HG02973 (cell line): ENCODE data around the gene LIMK2.

Source experiments
- ATAC-seq: cut with Tn5 transposase; IDR thresholded peaks from one replicate; pipeline ENCODE4 v1.9.1; 2021; ENCODE audit warnings: moderate library complexity; ENCODE audit not compliant: unreplicated experiment

LIMK2 gene

DNA sequence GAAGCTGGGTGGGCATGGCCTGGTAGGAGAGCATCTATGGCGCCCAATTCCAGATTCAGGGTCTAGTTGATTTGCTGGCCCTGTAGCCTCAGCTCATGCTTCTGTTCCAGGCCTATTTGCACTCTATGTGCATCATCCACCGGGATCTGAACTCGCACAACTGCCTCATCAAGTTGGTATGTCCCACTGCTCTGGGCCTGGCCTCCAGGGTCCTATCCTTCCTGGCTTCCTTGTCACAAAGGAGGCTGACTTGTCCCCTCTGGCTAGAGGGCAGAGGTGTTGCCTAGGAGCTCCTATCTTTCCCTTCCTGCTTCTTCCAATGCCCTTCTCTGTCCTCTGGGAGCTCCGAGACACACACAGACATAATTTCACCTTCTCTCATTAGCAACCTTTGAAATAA is 58.9 kb downstream of the LIMK2 start:
- no peak for ATAC-seq

DNA sequence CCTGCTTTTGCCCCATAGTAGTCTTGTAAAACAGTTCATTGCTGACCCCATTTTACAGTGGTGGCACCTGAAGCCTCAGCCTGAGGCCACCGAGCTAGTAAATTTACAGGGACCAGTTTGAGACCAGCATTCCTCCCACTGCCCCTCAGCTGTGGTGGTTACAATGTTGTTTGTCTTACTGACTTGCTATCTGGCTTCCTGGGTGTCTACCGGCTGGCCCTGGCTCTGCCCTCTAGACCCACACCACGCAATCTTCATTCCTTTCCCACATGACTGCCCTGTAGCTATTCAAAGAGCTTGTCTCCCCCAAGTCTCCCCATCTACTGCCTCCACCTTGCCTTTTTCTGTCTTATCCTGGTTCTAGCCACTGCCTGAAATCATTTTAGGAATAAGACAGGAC is 59.4 kb downstream of the LIMK2 start:
- ATAC-seq, result no peak

- ATAC-seq, result no peak
These were observed 60.7 kb downstream of the LIMK2 start for GRCh38 chr22:31272522-31273446.

- ATAC-seq, result no peak
These were observed 61.9 kb downstream of the LIMK2 start for GRCh38 chr22:31274017-31274416.

DNA sequence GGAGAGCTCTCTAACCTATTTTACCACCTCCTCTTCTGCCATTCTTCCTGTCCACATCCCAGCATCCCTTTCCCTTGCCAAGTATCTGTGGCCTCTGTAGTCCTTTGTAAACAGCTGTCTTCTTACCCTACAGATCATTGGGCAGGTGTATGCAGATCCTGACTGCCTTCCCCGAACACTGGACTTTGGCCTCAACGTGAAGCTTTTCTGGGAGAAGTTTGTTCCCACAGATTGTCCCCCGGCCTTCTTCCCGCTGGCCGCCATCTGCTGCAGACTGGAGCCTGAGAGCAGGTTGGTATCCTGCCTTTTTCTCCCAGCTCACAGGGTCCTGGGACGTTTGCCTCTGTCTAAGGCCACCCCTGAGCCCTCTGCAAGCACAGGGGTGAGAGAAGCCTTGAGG is 62.9 kb downstream of the LIMK2 start:
- no peak for ATAC-seq

GRCh38 chr22:31275576-31275975 is 63.5 kb downstream of the LIMK2 start:
- no peak for ATAC-seq

DNA sequence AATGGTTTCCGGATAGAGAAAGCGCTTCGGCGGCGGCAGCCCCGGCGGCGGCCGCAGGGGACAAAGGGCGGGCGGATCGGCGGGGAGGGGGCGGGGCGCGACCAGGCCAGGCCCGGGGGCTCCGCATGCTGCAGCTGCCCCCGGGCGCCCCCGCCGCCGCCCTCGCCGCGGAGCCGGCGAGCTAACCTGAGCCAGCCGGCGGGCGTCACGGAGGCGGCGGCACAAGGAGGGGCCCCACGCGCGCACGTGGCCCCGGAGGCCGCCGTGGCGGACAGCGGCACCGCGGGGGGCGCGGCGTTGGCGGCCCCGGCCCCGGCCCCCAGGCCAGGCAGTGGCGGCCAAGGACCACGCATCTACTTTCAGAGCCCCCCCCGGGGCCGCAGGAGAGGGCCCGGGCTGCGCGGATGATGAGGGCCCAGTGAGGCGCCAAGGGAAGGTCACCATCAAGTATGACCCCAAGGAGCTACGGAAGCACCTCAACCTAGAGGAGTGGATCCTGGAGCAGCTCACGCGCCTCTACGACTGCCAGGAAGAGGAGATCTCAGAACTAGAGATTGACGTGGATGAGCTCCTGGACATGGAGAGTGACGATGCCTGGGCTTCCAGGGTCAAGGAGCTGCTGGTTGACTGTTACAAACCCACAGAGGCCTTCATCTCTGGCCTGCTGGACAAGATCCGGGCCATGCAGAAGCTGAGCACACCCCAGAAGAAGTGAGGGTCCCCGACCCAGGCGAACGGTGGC is 64.5 kb downstream of the LIMK2 start:
- no peak for ATAC-seq

DNA sequence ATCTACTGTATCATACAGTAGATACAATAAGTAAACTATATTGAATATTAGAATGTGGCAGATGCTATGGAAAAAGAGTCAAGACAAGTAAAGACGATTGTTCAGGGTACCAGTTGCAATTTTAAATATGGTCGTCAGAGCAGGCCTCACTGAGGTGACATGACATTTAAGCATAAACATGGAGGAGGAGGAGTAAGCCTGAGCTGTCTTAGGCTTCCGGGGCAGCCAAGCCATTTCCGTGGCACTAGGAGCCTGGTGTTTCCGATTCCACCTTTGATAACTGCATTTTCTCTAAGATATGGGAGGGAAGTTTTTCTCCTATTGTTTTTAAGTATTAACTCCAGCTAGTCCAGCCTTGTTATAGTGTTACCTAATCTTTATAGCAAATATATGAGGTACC is 65.6 kb downstream of the LIMK2 start:
- ATAC-seq, result no peak

- no peak for ATAC-seq
These were observed 66.1 kb downstream of the LIMK2 start for GRCh38 chr22:31278151-31278621.

- no peak for ATAC-seq
These were observed 66.7 kb downstream of the LIMK2 start for GRCh38 chr22:31278626-31279326.

- no peak for ATAC-seq
These were observed 67.2 kb downstream of the LIMK2 start for GRCh38 chr22:31279327-31279669.

DNA sequence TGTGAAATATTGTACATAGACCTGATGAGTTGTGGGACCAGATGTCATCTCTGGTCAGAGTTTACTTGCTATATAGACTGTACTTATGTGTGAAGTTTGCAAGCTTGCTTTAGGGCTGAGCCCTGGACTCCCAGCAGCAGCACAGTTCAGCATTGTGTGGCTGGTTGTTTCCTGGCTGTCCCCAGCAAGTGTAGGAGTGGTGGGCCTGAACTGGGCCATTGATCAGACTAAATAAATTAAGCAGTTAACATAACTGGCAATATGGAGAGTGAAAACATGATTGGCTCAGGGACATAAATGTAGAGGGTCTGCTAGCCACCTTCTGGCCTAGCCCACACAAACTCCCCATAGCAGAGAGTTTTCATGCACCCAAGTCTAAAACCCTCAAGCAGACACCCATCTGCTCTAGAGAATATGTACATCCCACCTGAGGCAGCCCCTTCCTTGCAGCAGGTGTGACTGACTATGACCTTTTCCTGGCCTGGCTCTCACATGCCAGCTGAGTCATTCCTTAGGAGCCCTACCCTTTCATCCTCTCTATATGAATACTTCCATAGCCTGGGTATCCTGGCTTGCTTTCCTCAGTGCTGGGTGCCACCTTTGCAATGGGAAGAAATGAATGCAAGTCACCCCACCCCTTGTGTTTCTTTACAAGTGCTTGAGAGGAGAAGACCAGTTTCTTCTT is 67.9 kb downstream of the LIMK2 start:
- no peak for ATAC-seq

- no peak for ATAC-seq
These were observed 69.6 kb downstream of the LIMK2 start for GRCh38 chr22:31281733-31282132.

DNA sequence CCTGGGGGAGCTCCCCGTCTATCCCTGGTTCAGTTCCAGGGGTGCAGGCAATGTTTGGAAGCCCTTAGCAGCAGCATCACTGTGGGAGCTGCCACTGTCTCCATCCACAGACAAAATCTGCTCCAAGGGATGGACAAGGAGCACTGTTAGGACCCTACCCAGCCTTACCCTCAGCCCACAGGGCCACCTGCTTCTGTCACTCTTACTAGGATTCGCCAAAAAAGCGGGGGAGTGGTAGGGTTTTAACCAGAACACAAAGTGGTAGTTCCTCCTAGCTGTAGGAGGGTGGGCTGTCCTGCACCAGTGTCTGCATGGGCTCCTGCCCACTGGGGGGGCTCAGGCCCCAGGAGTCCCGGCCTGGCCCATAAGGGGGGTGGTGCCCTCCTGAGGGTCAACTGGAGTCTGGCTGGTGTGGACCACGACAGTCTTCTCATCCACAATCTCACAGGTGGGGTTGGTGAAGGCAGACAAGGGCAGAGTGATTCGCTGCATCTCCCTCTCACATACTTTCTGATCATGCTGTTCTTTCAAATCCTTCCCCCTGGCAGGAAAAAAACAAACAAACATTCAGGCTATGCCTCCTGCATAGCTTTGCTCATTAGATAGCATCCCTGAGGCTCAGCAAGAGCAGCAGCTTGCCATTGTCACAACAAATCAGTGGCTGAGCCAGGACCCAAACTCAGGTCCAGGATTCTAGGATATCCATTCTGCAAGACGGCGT is 70.8 kb downstream of the LIMK2 start:
- no peak for ATAC-seq

GRCh38 chr22:31284281-31285155 is 72.4 kb downstream of the LIMK2 start:
- ATAC-seq, result no peak

DNA sequence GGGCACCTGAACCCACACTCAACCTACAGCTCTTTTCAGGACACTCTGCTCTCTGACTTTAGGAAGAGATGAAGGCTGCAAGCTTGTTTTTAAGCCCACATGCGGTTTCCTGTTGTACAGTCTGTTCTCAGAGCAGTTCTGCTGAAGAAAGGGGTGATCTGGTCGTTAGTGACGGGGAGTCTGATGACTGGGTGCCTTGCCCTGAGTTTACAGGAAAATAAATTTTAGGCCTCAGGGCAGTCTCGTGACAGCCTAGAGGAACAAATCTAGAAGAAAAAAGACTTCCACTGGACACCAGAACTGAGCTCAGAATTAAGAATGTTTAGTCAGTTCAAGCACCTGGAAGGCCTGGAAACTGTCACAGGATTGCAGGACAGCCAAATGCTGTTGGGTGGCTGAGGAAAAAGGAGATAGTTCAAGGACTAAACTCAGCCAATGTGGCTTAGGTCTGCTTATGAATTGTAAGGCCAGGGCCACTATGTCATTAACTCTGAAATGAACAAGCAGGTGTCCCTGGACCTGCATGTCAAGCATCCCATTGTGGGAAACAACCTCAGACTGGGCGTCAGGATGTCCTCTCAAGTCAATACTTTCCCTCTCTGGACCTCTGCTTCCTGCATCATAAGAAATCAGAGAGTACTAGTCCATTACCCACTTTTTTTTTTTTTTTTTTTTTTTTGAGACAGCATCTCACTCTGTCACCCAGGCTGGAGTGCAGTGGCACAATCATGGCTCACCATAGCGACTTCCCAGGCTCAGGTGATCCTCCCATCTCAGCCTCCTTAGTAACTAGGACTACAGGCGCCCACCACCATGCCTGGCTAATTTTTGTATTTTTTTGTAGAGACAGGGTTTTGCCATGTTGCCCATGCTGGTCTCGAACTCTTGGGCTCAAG is 74.5 kb downstream of the LIMK2 start:
- no peak for ATAC-seq

DNA sequence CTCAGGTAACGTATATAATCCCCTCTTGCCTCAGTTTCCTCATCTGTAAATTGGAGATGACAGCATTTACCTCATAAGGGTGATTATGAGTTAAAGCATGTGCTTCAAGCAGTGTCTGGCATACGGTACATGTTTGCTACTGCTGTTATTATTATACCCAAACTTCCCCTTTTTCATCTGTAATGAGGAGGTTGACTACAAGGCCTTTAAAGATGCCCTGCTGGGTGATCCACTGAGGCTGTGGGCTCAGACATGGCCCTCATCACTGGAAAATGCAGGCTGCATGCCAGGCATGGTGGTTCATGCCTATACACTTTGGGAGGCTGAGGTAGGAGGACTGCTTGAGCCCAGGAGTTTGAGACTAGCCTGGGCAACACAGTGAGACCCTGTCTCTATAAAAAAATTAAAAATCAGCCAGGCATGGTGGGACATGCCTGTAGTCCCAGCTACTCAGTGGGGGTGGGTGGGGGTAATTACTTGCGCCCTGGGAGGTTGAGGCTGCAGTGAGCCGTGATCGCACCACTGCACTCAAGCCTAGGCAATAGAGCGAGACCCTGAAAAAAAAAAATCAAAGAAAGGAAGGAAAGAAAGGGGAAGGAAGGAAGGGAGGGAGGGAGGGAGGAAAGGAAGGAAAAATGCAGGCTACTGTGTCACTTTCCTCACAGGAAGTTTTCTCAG is 75.9 kb downstream of the LIMK2 start:
- ATAC-seq, result no peak
